HCT116 (cell line): Measurements from ENCODE around the gene MXI1. TPM values are rescaled to one million over a fixed set of nuclear protein-coding genes. Genes with fewer than 3 reads are reported as not detected.

ENCODE experiments used
- ATAC-seq: fragments of 200-7000 bp; cut with Tn5 transposase; 2 replicates; pipeline ENCODE4 v1.9.1; 2020; ENCODE audit warnings: mild to moderate bottlenecking, moderate library complexity
- BruUV-seq: library from RNA; stranded (reverse); fragments of 400-500 nt; replicated peaks from 2 replicates; lab custom pipeline; 2021; lab: Mats Ljungman, UMichigan
- CTCF ChIA-PET: fragments of 300-600 bp; sonication (Branson Sonifier 250); formaldehyde crosslinking; loops from one replicate; lab custom pipeline; 2021; ENCODE audit warnings: antibody characterized with exemption; lab: Charles Lee
- POLR2A ChIA-PET: fragments of 300-600, 350-600 bp; sonication (Branson Sonifier 250); formaldehyde crosslinking; loops from one replicate; lab custom pipeline; 2021; ENCODE audit warnings: antibody characterized with exemption; lab: Charles Lee
- RAD21 ChIA-PET, 2 experiments: fragments of 300-600 bp; sonication (Branson Sonifier 250); formaldehyde crosslinking; loops; one replicate each; lab custom pipeline; 2023; ENCODE audit warnings: low total read pairs in 2 of 2; ENCODE audit not compliant: uncharacterized antibody in 2 of 2, unreplicated experiment in 2 of 2, low non-redundant PET in 1 of 2; lab: Charles Lee
- DNase-seq: peaks from one replicate; pipeline ENCODE4 v3.0.0-alpha.2; 2010; ENCODE audit warnings: low read depth, low spot score
- H2AFZ ChIP-seq: fragments of 200-600 bp; shearing (Covaris generic), sonication (generic); 2 replicates; pipeline ENCODE4 v1.6.1; 2017; ENCODE audit warnings: low read depth, mixed run types, mixed read lengths, antibody characterized with exemption, low read length; ENCODE audit not compliant: poor library complexity, severe bottlenecking
- H3K27ac ChIP-seq: 2 replicates; pipeline ENCODE4 v1.5.1; 2012; ENCODE audit warnings: low read depth, low read length
- H3K27me3 ChIP-seq: fragments of 200-600 bp; sonication (generic); 2 replicates; pipeline ENCODE4 v1.6.1; 2016; ENCODE audit warnings: mixed run types, low read length, mixed read lengths; ENCODE audit not compliant: insufficient read depth
- H3K36me3 ChIP-seq, 2 experiments: fragments of 200-500 bp in 1 of 2; fragments of 200-600 bp in 1 of 2; sonication (Bioruptor generic) in 1 of 2; sonication (generic) in 1 of 2; 2 replicates each; pipeline versions ENCODE4 v1.5.1 to v1.6.1; 2014 to 2016; ENCODE audit warnings: low read length in 2 of 2, inconsistent platforms in 1 of 2, mixed read lengths in 1 of 2, mixed run types in 1 of 2; ENCODE audit not compliant: insufficient read depth in 2 of 2, control insufficient read depth in 1 of 2
- H3K4me1 ChIP-seq, 2 experiments: fragments of 200-600 bp in 1 of 2; sonication (generic) in 1 of 2; 2 replicates each; pipeline versions ENCODE4 v1.5.1 to v1.6.1; 2012 to 2017; ENCODE audit warnings: low read length in 2 of 2, inconsistent platforms in 1 of 2, mild to moderate bottlenecking in 1 of 2, mixed read lengths in 1 of 2, mixed run types in 1 of 2, moderate library complexity in 1 of 2; ENCODE audit not compliant: insufficient read depth in 2 of 2, control insufficient read depth in 1 of 2
- H3K4me2 ChIP-seq: fragments of 200-600 bp; sonication (generic); 2 replicates; pipeline ENCODE4 v1.6.1; 2017; ENCODE audit warnings: mixed run types, low read length, mixed read lengths
- H3K4me3 ChIP-seq, 2 experiments: fragments of 200-600 bp in 1 of 2; sonication (generic) in 1 of 2; replicated peaks in 1 of 2; 2 replicates each; pipeline ENCODE4 v1.5.1; 2011 to 2016; ENCODE audit warnings: low read length in 2 of 2, control low read depth in 1 of 2, low read depth in 1 of 2, mild to moderate bottlenecking in 1 of 2, mixed read lengths in 1 of 2, mixed run types in 1 of 2
- H3K79me2 ChIP-seq: fragments of 200-600 bp; sonication (generic); 2 replicates; pipeline ENCODE4 v1.6.1; 2017; ENCODE audit warnings: mild to moderate bottlenecking, mixed run types, low read length, moderate library complexity, mixed read lengths; ENCODE audit not compliant: insufficient read depth
- H3K9ac ChIP-seq: fragments of 200-600 bp; sonication (generic); 2 replicates; pipeline ENCODE4 v1.6.1; 2016; ENCODE audit warnings: low read length, mixed read lengths
- H3K9me2 ChIP-seq: fragments of 200-600 bp; sonication (generic), shearing (Covaris generic); 2 replicates; pipeline ENCODE4 v1.6.1; 2017; ENCODE audit warnings: mixed run types, mild to moderate bottlenecking, moderate library complexity; ENCODE audit not compliant: insufficient read depth
- H3K9me3 ChIP-seq, 2 experiments: fragments of 200-500 bp in 1 of 2; fragments of 200-600 bp in 1 of 2; sonication (Bioruptor generic) in 1 of 2; sonication (generic) in 1 of 2; 2 replicates each; pipeline ENCODE4 v1.6.1; 2014 to 2017; ENCODE audit warnings: low read length in 2 of 2, mixed read lengths in 2 of 2, inconsistent platforms in 1 of 2, low read depth in 1 of 2, mild to moderate bottlenecking in 1 of 2, mixed run types in 1 of 2, moderate library complexity in 1 of 2; ENCODE audit not compliant: control insufficient read depth in 1 of 2, insufficient read depth in 1 of 2
- H4K20me1 ChIP-seq: fragments of 200-600 bp; sonication (generic), shearing (Covaris generic); 2 replicates; pipeline ENCODE4 v1.6.1; 2017; ENCODE audit warnings: mixed run types, mild to moderate bottlenecking, moderate library complexity; ENCODE audit not compliant: insufficient read depth
- CBX3 ChIP-seq: IDR thresholded peaks from 2 replicates; pipeline ENCODE4 v1.6.1; 2012; ENCODE audit warnings: low read depth
- CTCF ChIP-seq, 3 experiments: fragments of 200-600 bp in 1 of 3; sonication (generic) in 1 of 3; IDR thresholded peaks in 2 of 3; conservative IDR thresholded peaks in 1 of 3; 2 replicates each; pipeline ENCODE4 v1.5.1; 2012 to 2017; ENCODE audit warnings: low read depth in 2 of 3, low read length in 2 of 3, antibody characterized with exemption in 1 of 3, borderline replicate concordance in 1 of 3, control low read depth in 1 of 3, mild to moderate bottlenecking in 1 of 3, mixed read lengths in 1 of 3, mixed run types in 1 of 3, moderate library complexity in 1 of 3; ENCODE audit not compliant: insufficient read depth in 1 of 3
- EGR1 ChIP-seq: IDR thresholded peaks from 2 replicates; pipeline ENCODE4 v1.6.1; 2012; ENCODE audit warnings: low read depth
- EZH2 ChIP-seq: fragments of 200-600 bp; sonication (generic); IDR thresholded peaks from 2 replicates; pipeline ENCODE4 v1.6.1; 2017; ENCODE audit warnings: antibody characterized with exemption, mixed run types
- EZH2phosphoT487 ChIP-seq: fragments of 200-600 bp; IDR thresholded peaks from 2 replicates; pipeline ENCODE4 v1.6.1; 2018; ENCODE audit warnings: antibody characterized with exemption, borderline replicate concordance
- FOSL1 ChIP-seq: IDR thresholded peaks from 2 replicates; pipeline ENCODE4 v1.6.1; 2012; ENCODE audit warnings: low read depth
- JUND ChIP-seq: IDR thresholded peaks from 2 replicates; pipeline ENCODE4 v1.6.1; 2012
- POLR2AphosphoS5 ChIP-seq: IDR thresholded peaks from 2 replicates; pipeline ENCODE4 v1.6.1; 2011; ENCODE audit warnings: mild to moderate bottlenecking, low read depth, low read length, moderate library complexity
- RAD21 ChIP-seq: IDR thresholded peaks from 2 replicates; pipeline ENCODE4 v1.6.1; 2012; ENCODE audit warnings: low read depth, mild to moderate bottlenecking
- REST ChIP-seq: IDR thresholded peaks from 2 replicates; pipeline ENCODE4 v1.6.1; 2012; ENCODE audit warnings: low read depth
- SIN3A ChIP-seq: IDR thresholded peaks from 2 replicates; pipeline ENCODE4 v1.6.1; 2012; ENCODE audit warnings: low read depth
- SP1 ChIP-seq: IDR thresholded peaks from 2 replicates; pipeline ENCODE4 v1.6.1; 2012; ENCODE audit warnings: low read depth
- SRF ChIP-seq: IDR thresholded peaks from 2 replicates; pipeline ENCODE4 v1.6.1; 2012; ENCODE audit warnings: low read depth
- ZBTB33 ChIP-seq: IDR thresholded peaks from 2 replicates; pipeline ENCODE4 v1.6.1; 2011; ENCODE audit warnings: mild to moderate bottlenecking, low read length, moderate library complexity; ENCODE audit not compliant: insufficient replicate concordance; ENCODE audit errors: extremely low read depth
- ZNF274 ChIP-seq: fragments of 200-500 bp; sonication (Bioruptor generic); IDR thresholded peaks from 2 replicates; pipeline ENCODE4 v1.6.1; 2014; ENCODE audit warnings: mild to moderate bottlenecking, low read depth, low read length, inconsistent platforms
- intact Hi-C: fragments of 100-400 bp; cut with micrococcal nuclease; formaldehyde crosslinking; loops from 2 replicates; pipeline ENCODE4 v1.10.0; 2022
- total RNA-seq: library from RNA; stranded (reverse); gene quantifications from one replicate; pipeline ENCODE4 v1.2.1, GENCODE V29; 2021; ENCODE audit not compliant: unreplicated experiment
- TF ChIP-seq, protein P1 (sequence below): IDR thresholded peaks from 2 replicates; pipeline ENCODE4 v1.6.1; 2012

Gene MXI1
- total RNA-seq, 1 experiment from 2014 or later = 57.0 TPM

- Histone ChIP-seq H3K9me2 (no peaks in the 10 kb centered on the region), H3K79me2 (no peaks in the 10 kb centered on the region), H3K4me1 (no peaks in the 10 kb centered on the region), H2AFZ (no peak overlapping the region), H3K4me3 (no peak overlapping the region), H3K36me3 (no peaks in the 10 kb centered on the region), H3K9ac (no peak overlapping the region), H3K27me3 (no peaks in the 10 kb centered on the region), H3K4me2 (no peak overlapping the region)
- RAD21 ChIA-PET = no interaction called here
- CTCF ChIA-PET = no interaction called here
- intact Hi-C loops = no loop called here
- TF ChIP-seq SRF (no peak), ZNF274 (no peak), CBX3 (no peak), REST (no peak), SIN3A (no peak), JUND (no peak), CTCF (IDR thresholded peaks at IDR 0.05 in 2 of 3, conservative IDR thresholded peaks at IDR 0.05 in 1 of 3; ENCODE audit: borderline replicate concordance in 1 of 3, insufficient read depth in 1 of 3, low read depth in 2 of 3, low read length in 2 of 3) (no peak), EGR1 (no peak), FOSL1 (no peak), EZH2 (no peak), POLR2AphosphoS5 (no peak), SP1 (no peak), ZBTB33 (no peak), EZH2phosphoT487 (no peak), RAD21 (no peak)
- TF ChIP-seq, protein P1, sequence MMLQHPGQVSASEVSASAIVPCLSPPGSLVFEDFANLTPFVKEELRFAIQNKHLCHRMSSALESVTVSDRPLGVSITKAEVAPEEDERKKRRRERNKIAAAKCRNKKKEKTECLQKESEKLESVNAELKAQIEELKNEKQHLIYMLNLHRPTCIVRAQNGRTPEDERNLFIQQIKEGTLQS = no peak
- TF ChIP-seq, all 23 proteins: peak for 0
- ATAC-seq (no peak), DNase-seq (no peak)
- BruUV-seq = no TSS peak
- POLR2A ChIA-PET = no interaction called here
- H3K9me3 ChIP-seq = no peaks in the 10 kb centered on the region
- H3K27ac ChIP-seq = no peak overlapping the region
- H4K20me1 ChIP-seq = no peaks in the 10 kb centered on the region
These were observed 23.0 kb upstream of the MXI1 start for GRCh38 chr10:110184398-110184797.
